ENCODE data around the gene PCSK5.

PCSK5 gene

DNA sequence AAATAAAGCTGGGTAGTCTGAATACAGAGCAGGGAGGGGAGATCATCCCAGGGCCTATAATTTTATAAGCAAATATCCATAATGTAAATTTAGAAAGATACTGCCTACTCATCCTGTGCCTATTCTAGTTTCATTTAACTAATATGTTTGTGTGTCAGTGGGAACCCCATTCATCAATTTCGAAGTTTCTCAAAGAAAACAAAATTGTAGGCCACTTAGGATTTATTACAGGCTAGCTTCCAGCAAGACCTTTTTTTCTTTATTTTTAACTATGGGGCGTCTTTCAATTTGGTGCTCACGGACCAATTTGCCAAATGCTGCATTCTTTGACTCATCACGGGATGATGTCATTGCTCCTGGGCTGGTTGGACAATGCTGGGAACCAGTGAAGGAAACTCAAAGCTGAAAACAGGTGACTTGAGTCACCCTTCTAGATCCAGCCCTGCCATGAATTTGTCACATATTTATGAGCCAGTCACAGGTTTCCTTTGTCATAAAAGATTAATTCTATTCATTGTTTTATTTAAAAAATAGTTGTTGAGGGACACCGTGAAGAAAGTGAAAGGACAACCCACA is 13.4 kb downstream of the PCSK5 start:
- Mint-ChIP-seq H3K27me3 (no peaks in the 10 kb centered on the region), H3K9me3 (peaks cover 4 to 7% of the 10 kb centered on the region in 2 donors), H3K4me3 (no peak overlapping the region), H3K4me1 (peaks cover 27% of the 10 kb centered on the region), H3K27ac (no peak overlapping the region)
- ATAC-seq (no peak), DNase-seq (no peak)

DNA sequence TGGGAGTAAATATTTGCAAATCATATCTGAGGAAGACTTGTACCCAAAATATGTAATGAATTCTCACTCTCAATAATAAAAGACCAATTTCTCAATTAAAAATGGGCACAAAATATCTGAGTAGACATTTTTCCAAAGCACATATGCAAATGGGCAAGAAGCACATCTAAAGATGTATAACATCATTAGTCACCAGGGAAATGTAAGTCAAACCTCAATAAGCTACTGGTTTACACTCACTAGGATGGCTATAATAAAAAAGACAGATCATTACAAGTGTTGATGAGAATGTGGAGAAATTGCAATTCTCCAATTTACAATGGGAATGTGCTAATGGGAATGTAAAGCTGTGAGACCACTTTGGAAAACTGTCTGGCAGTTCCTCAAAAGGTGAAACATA is 13.9 kb downstream of the PCSK5 start:
- peaks cover 4 to 7% of the 10 kb centered on the region in 2 donors for H3K9me3 Mint-ChIP-seq
- DNase-seq (no peak), ATAC-seq (no peak)

DNA sequence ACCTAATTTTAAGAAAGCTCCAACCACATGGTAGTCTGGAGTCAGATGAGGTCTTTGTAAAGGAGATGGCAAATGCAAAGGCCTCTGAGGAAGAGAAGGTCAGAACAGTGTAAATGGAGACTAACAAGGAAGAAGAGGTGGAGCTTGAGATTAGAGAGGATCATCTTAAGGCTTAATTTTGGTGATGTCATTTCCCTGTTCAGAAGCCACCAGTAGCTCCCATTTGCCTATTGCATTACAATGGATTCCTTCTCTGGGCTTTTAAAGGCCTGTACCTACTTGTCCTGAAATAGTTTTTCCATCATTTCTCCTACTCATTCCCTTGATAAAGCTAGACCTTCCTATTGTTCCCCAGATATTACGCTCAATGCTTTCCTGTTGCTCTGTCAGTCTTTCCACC is 16.1 kb downstream of the PCSK5 start:
- no peak for DNase-seq
- Mint-ChIP-seq H3K4me3 (no peak overlapping the region), H3K27ac (no peak overlapping the region), H3K9me3 (no peaks in the 10 kb centered on the region), H3K27me3 (no peaks in the 10 kb centered on the region), H3K4me1 (peaks cover 32% of the 10 kb centered on the region)
- ATAC-seq: no peak

More for the DNA sequence above, 13.9 kb downstream of the PCSK5 start:
- H3K4me3 Mint-ChIP-seq: no peak overlapping the region
- no peaks in the 10 kb centered on the region for H3K27me3 Mint-ChIP-seq
- peaks cover 27% of the 10 kb centered on the region for H3K4me1 Mint-ChIP-seq
- no peak overlapping the region for H3K27ac Mint-ChIP-seq

DNA sequence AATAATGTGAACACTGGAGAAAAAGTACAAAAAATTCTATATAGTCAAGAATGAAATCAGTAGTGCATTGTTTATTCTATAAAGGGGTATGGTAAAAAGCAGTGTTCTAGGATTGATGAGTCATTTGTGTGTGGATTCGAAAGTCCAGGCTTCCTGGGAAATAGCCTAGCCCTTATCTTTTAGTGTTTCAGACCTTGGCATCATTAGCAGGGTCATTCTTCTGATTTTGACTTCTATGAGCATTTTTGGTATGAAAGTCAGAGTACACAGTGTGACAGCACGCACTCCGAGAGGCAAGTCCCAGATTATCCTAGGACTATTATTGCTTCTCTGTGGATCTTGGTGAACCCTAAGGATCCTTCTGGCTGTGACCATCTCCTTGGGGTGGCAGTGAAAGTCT is 16.9 kb downstream of the PCSK5 start:
- H3K4me1 Mint-ChIP-seq: peaks cover 37% of the 10 kb centered on the region
- no peak overlapping the region for H3K4me3 Mint-ChIP-seq

DNA sequence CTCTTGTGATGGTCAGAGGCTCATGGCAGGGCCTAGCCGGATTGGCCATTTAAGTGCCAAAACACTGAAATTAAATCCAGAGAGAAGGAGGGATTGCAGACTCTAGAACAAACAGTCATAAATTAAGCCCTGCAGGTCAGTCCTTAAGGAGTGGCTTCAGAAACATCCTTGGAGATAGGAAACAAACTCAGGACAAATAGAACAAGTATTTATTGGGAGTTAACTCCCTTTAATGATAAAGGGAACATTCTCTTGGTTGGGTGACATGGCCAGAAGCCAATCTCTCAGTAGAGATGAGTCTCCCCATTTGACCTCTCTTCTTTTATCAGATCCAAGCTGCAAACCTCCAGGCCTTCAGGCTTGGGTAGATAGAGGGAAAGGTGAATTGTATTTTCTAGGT is 17.4 kb downstream of the PCSK5 start:
- Mint-ChIP-seq H3K4me3 (no peak overlapping the region), H3K27ac (no peak overlapping the region), H3K9me3 (no peaks in the 10 kb centered on the region), H3K27me3 (no peaks in the 10 kb centered on the region), H3K4me1 (peaks cover 39% of the 10 kb centered on the region)
- ATAC-seq (no peak), DNase-seq (no peak)

More for the DNA sequence above, 16.9 kb downstream of the PCSK5 start:
- H3K27me3 Mint-ChIP-seq: no peaks in the 10 kb centered on the region
- H3K9me3 Mint-ChIP-seq: no peaks in the 10 kb centered on the region
- H3K27ac Mint-ChIP-seq: no peak overlapping the region
- DNase-seq: no peak
- ATAC-seq: no peak

DNA sequence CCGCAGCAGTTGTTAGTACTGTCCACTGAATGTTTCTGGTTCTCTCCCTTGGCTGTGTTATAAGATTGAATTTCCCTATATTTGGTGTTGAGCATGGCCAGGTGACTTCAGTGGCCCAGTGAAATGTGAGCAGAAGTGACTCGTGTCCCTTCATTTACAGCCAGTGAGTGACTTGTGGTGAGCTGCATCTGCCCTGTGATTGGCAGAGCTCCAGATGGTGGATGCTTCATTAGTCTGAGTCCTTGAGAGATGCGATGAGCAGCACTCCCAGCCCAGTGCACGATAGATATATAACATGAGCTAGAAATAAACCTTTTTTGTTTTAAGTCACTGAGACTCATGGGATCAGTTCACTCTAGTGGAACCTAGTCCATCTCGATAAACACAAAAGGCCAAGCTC is 19.3 kb downstream of the PCSK5 start:
- Mint-ChIP-seq H3K4me3 (no peak overlapping the region), H3K4me1 (peaks cover 42% of the 10 kb centered on the region), H3K27ac (no peak overlapping the region), H3K9me3 (no peaks in the 10 kb centered on the region), H3K27me3 (no peaks in the 10 kb centered on the region)
- no peak for ATAC-seq
- no peak for DNase-seq

DNA sequence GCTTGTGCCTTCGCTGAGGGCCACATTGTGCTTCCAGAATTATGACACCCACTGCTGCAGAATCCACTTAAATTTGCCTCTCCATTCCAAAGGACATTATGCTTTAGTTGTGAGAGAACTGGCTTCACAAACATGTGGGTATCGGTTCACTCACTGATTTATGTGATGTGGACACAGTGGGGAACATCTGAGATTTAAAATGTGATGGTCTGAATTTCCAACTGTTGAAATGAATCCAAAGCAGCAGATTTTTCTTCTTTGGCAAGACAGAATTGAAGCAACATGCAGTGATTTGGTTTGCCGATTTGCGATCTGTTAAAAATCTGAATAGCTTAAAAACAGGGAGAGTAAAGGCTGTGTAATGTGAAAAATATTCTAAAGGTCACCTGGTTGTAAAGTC is 20.3 kb downstream of the PCSK5 start:
- Mint-ChIP-seq H3K4me3 (no peak overlapping the region), H3K4me1 (peaks cover 48% of the 10 kb centered on the region), H3K27me3 (no peaks in the 10 kb centered on the region), H3K27ac (no peak overlapping the region), H3K9me3 (no peaks in the 10 kb centered on the region)
- ATAC-seq (no peak), DNase-seq (no peak)

DNA sequence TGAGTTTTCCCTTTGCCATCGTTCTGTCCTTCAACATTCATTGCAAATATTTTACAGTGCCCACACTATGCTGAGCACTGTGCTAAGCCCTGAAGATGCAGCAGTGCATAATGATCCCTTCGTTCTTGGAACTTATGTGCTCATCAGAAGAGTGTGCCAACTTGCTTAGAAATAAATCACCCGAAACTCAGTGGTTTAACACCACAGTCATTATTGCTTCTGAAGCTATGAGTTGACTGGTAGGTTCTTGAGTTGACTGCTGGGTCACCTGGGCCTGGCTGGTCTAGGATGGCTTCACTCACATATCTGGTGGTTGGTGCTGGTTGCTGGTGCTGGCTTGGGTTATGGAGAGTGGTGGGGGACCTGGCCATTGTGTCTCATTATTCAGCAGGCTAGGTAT is 20.9 kb downstream of the PCSK5 start:
- ATAC-seq (peak; percentile 99), DNase-seq (peak in 1 of 2 donors; percentile 60)
- H3K27ac Mint-ChIP-seq: no peak overlapping the region
- peaks cover 45% of the 10 kb centered on the region for H3K4me1 Mint-ChIP-seq
- no peaks in the 10 kb centered on the region for H3K9me3 Mint-ChIP-seq
- no peak overlapping the region for H3K4me3 Mint-ChIP-seq
- H3K27me3 Mint-ChIP-seq: no peaks in the 10 kb centered on the region

DNA sequence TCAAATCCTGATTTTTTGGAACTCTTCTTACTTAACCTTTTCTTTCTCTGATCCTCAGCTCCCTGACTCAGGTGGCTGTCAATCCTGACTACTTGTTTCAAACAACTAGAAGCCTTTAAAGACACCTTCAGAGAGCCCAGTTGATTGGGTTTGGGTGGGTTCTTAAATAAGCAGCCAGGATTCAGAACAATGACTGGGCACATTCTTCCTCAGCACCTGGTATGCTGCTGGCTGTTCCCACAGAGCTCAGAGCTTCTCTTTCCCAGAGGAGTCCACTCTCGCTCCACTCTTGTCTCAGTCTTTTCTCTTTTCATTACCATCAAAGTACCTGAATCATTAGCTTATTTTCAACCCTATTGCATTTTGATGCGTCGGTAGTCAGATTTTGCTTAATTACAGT is 22.5 kb downstream of the PCSK5 start:
- Mint-ChIP-seq H3K9me3 (no peaks in the 10 kb centered on the region), H3K27ac (no peak overlapping the region), H3K27me3 (no peaks in the 10 kb centered on the region), H3K4me1 (peaks cover 33% of the 10 kb centered on the region), H3K4me3 (no peak overlapping the region)
- no peak for ATAC-seq
- DNase-seq: no peak

DNA sequence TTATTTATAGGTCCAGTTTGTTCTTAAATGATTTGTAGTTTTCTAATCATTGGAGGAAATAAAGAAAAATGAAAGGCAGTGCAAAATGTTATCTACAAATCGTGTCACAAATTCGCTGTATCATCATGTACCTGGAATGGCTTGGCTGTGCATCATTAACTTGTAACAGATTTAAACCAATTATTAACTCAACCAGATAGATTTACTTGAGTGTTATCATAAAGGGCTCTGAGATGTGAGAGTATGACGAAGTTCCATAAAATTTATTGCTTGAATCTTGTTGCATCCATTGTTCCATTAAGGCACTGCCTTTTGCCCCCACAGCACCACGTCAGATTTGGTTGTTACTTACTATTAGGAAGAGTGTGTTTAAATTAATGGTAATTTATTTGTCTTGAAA is 23.5 kb downstream of the PCSK5 start:
- ATAC-seq (no peak), DNase-seq (no peak)
- Mint-ChIP-seq H3K4me3 (no peak overlapping the region), H3K27ac (no peak overlapping the region), H3K9me3 (no peaks in the 10 kb centered on the region), H3K27me3 (no peaks in the 10 kb centered on the region), H3K4me1 (peaks cover 28% of the 10 kb centered on the region)

DNA sequence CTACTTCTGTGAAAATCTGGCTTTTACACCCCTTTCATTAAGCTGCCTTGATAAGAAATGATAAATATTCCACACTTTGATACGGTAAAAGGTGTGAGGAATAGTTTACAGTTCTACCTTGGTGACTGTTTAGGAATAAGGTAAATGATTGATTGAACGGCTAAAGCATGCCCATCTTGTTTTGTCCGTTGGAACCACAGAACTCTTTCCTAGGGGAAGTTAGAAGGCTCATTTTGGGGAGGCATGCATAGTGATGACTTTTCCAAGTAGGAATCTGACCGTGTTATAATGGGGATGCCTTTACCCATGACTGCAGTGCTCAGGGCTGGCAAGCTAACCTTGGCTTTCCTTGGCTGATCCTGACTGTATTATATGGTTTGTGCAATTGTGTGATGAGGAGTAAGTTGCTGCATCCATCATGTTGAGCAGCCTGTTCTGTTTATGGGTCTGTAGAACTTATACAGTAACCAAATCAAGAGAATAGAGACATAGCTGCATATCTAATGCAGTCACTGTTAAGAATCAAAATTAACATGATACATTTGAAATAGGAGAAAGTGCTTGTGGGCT is 24.5 kb downstream of the PCSK5 start:
- ATAC-seq: no peak
- Mint-ChIP-seq H3K4me3 (no peak overlapping the region), H3K9me3 (no peaks in the 10 kb centered on the region), H3K4me1 (peaks cover 28% of the 10 kb centered on the region), H3K27me3 (no peaks in the 10 kb centered on the region), H3K27ac (no peak overlapping the region)
- no peak for DNase-seq

DNA sequence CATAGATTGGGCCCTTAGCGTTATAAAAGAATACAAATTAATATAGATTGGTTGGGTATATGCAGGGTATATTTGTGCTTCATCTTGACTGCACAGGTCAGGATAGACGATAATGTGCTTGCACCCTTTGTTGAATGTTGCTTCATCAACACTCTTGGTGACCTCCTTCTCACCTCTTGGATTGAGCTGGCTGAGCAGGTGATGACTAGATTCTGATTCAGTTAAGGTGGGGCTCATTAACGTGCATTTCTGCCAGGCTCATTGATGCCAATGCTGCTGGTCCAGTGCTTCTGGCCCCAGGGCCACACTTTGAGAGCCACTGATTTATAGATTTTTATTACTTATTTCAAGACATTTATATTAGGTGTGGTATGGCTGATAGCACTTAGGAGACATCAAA is 27.7 kb downstream of the PCSK5 start:
- ATAC-seq (peak; percentile 49), DNase-seq (no peak)
- Mint-ChIP-seq H3K27me3 (no peaks in the 10 kb centered on the region), H3K27ac (no peak overlapping the region), H3K9me3 (peaks cover 4 to 7% of the 10 kb centered on the region in 2 donors), H3K4me1 (peaks cover 17% of the 10 kb centered on the region), H3K4me3 (no peak overlapping the region)

DNA sequence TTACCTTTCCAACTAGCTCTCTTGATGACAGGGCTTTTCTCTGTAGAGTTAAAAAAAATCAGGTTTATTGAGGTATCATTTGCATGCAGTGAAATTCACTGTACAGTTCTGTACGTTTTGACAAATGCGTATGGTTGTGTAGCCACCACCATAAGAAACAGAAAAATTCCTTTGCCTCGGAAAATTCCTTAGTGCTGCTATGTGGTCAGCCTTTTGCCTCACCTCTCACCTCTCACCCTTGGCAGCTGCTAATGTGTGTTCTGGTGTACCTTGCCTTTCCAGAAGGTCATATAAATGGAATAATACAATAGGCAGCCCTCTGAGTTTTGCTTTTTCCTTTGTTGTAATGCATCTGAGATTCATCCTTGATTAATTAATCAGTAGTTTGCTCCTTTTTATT is 28.4 kb downstream of the PCSK5 start:
- peaks cover 22% of the 10 kb centered on the region for H3K4me1 Mint-ChIP-seq

DNA sequence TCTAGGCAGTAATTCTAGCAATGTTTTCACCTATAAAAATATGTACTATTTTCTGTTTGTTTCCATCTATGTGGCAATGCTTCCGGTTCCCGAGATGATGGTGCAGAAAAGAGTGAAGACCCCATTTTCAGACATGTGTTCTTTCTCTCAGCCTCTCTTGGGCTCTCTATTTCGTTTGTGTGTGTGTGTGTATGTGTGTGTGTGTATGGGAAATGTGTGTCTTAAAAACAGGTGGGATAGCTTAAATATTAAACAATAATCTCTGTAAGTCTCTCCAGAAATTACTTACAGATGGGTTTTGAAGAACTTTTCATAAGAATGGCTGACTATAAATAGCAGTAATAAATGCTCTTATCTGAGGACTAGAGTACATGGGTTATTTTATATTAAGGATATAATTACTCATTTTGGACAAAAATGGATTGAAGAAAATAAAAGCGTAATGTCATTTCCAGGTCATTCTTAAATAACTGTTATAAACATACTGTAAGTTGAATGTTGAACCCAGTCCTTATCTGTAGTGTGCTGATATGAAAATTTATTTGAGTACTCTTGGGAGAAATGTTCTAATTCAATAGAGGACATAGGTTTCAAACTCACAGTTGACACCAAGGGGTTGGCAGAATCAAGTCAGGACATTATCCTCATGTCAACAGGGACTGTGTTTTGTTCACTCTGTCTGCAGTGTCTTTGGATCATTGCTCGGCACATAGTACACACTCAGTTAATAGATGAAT is 31.1 kb downstream of the PCSK5 start:
- DNase-seq: no peak
- Mint-ChIP-seq H3K9me3 (peaks cover 4 to 7% of the 10 kb centered on the region in 2 donors), H3K4me1 (peaks cover 26% of the 10 kb centered on the region), H3K27me3 (no peaks in the 10 kb centered on the region), H3K4me3 (no peak overlapping the region), H3K27ac (no peak overlapping the region)
- ATAC-seq: no peak

More for the DNA sequence above, 28.4 kb downstream of the PCSK5 start:
- ATAC-seq (no peak), DNase-seq (no peak)
- no peaks in the 10 kb centered on the region for H3K27me3 Mint-ChIP-seq
- peaks cover 4 to 7% of the 10 kb centered on the region in 2 donors for H3K9me3 Mint-ChIP-seq
- H3K4me3 Mint-ChIP-seq: no peak overlapping the region
- H3K27ac Mint-ChIP-seq: no peak overlapping the region

DNA sequence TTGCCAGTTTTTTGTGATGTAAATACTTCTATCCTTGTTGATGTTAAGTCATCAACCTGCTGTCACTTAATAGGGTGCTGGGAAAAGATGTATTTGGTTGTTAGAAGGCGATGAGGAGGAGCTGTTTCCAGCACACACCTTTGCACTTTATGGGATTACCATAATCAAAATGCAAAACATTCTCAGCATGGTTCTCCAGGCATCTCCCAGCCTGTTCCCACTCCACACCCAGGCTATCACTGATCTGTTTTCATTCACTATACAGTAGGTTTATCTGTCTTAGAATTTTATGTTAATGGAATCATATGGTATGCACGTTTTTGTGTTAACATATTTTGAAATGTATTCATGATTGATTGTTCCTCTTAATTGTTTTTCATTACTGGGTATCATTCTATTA is 35.9 kb downstream of the PCSK5 start:
- Mint-ChIP-seq H3K27me3 (no peaks in the 10 kb centered on the region), H3K9me3 (peaks cover 4 to 13% of the 10 kb centered on the region in 2 donors), H3K4me1 (peaks cover 55% of the 10 kb centered on the region), H3K27ac (no peak overlapping the region), H3K4me3 (no peak overlapping the region)
- DNase-seq (no peak), ATAC-seq (no peak)

DNA sequence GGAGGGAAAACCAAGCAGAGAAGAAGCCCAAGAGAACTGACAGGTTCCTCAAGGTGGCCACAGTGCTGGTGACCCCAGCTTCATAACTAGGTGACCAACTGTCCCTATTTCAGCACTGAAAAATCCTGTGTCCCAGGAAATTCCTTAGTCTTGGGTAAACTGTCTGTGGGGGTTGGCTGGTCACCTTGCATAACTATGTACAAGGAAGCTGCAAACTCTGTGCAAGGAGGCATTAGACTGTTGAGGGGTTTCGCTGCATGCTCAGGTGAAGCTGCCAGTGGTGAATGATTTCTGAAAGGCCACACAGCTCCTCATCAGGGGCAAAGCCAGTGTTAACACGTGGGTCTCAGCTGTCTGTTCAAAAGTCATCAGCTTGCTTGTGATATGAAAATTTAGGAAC is 36.9 kb downstream of the PCSK5 start:
- ATAC-seq: no peak
- H3K27ac Mint-ChIP-seq: no peak overlapping the region
- peaks cover under 1 to 8% of the 10 kb centered on the region in 2 donors for H3K9me3 Mint-ChIP-seq
- H3K4me3 Mint-ChIP-seq: no peak overlapping the region
- peaks cover 54% of the 10 kb centered on the region for H3K4me1 Mint-ChIP-seq
- DNase-seq: no peak
- H3K27me3 Mint-ChIP-seq: no peaks in the 10 kb centered on the region

All from stimulated activated naive CD8-positive, alpha-beta T cell treated with anti-CD3 and anti-CD28 coated beads, Interleukin-15, amount 100 ng/mL, for 72 hours (primary cell).